ENCODE measurements around the gene PROZ. TPM values are rescaled to one million over a fixed set of nuclear protein-coding genes. Genes with fewer than 3 reads are reported as not detected.

PROZ gene
- total RNA-seq, 2 experiments from 2014 or later: not detected

GRCh38 chr13:113112893-113113845 lies 45.3 kb upstream of the PROZ start:
- Histone ChIP-seq H3K4me2 (ENCODE audit: low read length) (no peak overlapping the region), H2AFZ (ENCODE audit: low read length) (no peak overlapping the region), H3K36me3 (ENCODE audit: insufficient read depth, low read length) (no peaks in the 10 kb centered on the region), H3K27ac (ENCODE audit: low read depth, low read length, poor library complexity, severe bottlenecking) (no peak overlapping the region), H3K9me3 (ENCODE audit: low read length) (no peaks in the 10 kb centered on the region), H3K4me3 (ENCODE audit: low read depth, low read length, poor library complexity, severe bottlenecking) (no peak overlapping the region), H3K4me1 (ENCODE audit: insufficient read depth, low read length, poor library complexity, severe bottlenecking) (no peaks in the 10 kb centered on the region), H3K9me2 (ENCODE audit: insufficient read depth, low read length) (no peaks in the 10 kb centered on the region), H4K20me1 (ENCODE audit: insufficient read depth, low read length) (no peaks in the 10 kb centered on the region), H3K79me2 (ENCODE audit: insufficient read depth, low read depth, low read length) (no peaks in the 10 kb centered on the region)
- no peak for DNase-seq (ENCODE audit: low spot score)
- POLR2A ChIA-PET: no interaction called here
- BruUV-seq (replicated peaks): no TSS peak
- intact Hi-C loops (cut with micrococcal nuclease; ENCODE audit: unreplicated experiment): no loop called here
- no peak for TF ChIP-seq CTCF (conservative IDR thresholded peaks at IDR 0.05; ENCODE audit: low read length)
- no peak for TF ChIP-seq EZH2phosphoT487 (IDR thresholded peaks at IDR 0.05; ENCODE audit: borderline replicate concordance, low read depth, low read length)
- CTCF ChIA-PET (ENCODE audit: unreplicated experiment): no interaction called here

GRCh38 chr13:113113846-113114271 lies 44.6 kb upstream of the PROZ start:
- Histone ChIP-seq H3K9me2 (ENCODE audit: insufficient read depth, low read length) (no peaks in the 10 kb centered on the region), H3K27ac (ENCODE audit: low read depth, low read length, poor library complexity, severe bottlenecking) (no peak overlapping the region), H4K20me1 (ENCODE audit: insufficient read depth, low read length) (no peaks in the 10 kb centered on the region), H3K4me1 (ENCODE audit: insufficient read depth, low read length, poor library complexity, severe bottlenecking) (no peaks in the 10 kb centered on the region), H3K36me3 (ENCODE audit: insufficient read depth, low read length) (no peaks in the 10 kb centered on the region), H3K79me2 (ENCODE audit: insufficient read depth, low read depth, low read length) (no peaks in the 10 kb centered on the region), H3K4me3 (ENCODE audit: low read depth, low read length, poor library complexity, severe bottlenecking) (no peak overlapping the region), H3K9me3 (ENCODE audit: low read length) (no peaks in the 10 kb centered on the region), H3K4me2 (ENCODE audit: low read length) (no peak overlapping the region), H2AFZ (ENCODE audit: low read length) (no peak overlapping the region)
- ChIA-PET CTCF (ENCODE audit: unreplicated experiment) (no interaction called here), POLR2A (no interaction called here)
- TF ChIP-seq EZH2phosphoT487 (IDR thresholded peaks at IDR 0.05; ENCODE audit: borderline replicate concordance, low read depth, low read length) (no peak), CTCF (conservative IDR thresholded peaks at IDR 0.05; ENCODE audit: low read length) (no peak)
- no peak for DNase-seq (ENCODE audit: low spot score)
- BruUV-seq (replicated peaks): no TSS peak
- intact Hi-C loops (cut with micrococcal nuclease; ENCODE audit: unreplicated experiment): no loop called here
